Esophagus muscularis mucosa (tissue), 4 donors: ENCODE results near the gene LPAR1.

Source experiments
- CTCF ChIP-seq, 3 experiments: fragments of 200-600 bp in 2 of 3; fragments of 450-650 bp in 1 of 3; sonication (generic) in 2 of 3; IDR thresholded peaks; one replicate each; pipeline ENCODE4 v1.5.1; 2017 to 2019; ENCODE audit warnings: antibody characterized with exemption in 3 of 3, mild to moderate bottlenecking in 2 of 3, moderate library complexity in 1 of 3
- EP300 ChIP-seq: sonication (generic); formaldehyde crosslinking; IDR thresholded peaks from one replicate; pipeline ENCODE4 v1.6.1; 2017; ENCODE audit warnings: antibody characterized with exemption
- POLR2A ChIP-seq: fragments of 450-650 bp; IDR thresholded peaks from one replicate; pipeline ENCODE4 v1.6.1; 2017; ENCODE audit warnings: antibody characterized with exemption, moderate library complexity, mild to moderate bottlenecking, low read depth
- POLR2AphosphoS5 ChIP-seq, 2 donors: sonication (generic); formaldehyde crosslinking; IDR thresholded peaks; one replicate each; pipeline ENCODE4 v1.6.1; 2017; ENCODE audit warnings: antibody characterized with exemption in 2 of 2

- TF ChIP-seq CTCF (IDR thresholded peaks at IDR 0.05) (no peak), POLR2A (no peak), EP300 (no peak), POLR2AphosphoS5 (IDR thresholded peaks at IDR 0.05) (no peak)
Observed at GRCh38 chr9:110936719-110937452, 101.4 kb downstream of the LPAR1 start.
